ENCODE data around the gene LRRC8D.
"Not testable (repeated sequence)": the region's sequence is repeated elsewhere in the genome, so short reads cannot be mapped to it uniquely, and the experiment has no call there.

The LRRC8D gene

GRCh38 chr1:89911191-89911991 lies 90.6 kb downstream of the LRRC8D start:
- DNase-seq (ENCODE audit: low spot score) = no peak

- no peak for DNase-seq (ENCODE audit: low spot score)
These were observed 91.2 kb downstream of the LRRC8D start for GRCh38 chr1:89912073-89912472.

DNA sequence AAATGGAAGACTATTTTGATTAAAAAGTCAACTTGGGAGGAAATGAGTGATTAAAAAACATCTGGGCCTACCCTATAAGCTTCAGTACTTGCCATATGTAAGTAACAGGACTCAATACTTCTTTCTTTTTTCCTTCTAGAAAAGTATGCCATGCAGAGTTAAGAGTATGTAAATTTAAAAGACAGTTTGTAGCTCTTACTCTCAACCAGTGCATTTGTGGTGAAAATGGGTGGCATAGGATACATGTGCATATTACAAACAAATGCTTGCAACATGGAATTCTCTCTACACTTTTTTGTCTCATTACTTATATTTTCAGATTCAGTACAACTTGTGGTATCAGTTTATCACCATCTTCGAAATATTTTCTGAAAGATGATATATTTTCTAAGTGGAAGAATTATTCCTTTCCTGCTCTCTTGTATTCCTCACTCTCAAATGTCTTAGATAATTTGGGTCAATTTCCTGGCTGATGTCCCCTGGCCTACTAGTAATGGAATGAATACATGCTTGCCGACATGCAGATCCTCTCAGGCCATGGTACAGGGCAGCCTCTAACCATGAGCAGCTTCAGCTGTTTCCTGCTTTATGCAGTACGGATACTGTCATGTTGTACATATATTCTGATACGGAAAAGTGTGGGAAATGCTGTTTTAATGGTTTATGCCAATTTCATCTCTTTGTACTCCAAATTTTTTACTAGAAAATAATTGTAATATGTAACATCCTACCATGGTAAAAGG lies 92.7 kb downstream of the LRRC8D start:
- DNase-seq (ENCODE audit: low spot score) = no peak

- no peak for DNase-seq (ENCODE audit: low spot score)
These were observed 96.5 kb downstream of the LRRC8D start for GRCh38 chr1:89917353-89917752.

DNA sequence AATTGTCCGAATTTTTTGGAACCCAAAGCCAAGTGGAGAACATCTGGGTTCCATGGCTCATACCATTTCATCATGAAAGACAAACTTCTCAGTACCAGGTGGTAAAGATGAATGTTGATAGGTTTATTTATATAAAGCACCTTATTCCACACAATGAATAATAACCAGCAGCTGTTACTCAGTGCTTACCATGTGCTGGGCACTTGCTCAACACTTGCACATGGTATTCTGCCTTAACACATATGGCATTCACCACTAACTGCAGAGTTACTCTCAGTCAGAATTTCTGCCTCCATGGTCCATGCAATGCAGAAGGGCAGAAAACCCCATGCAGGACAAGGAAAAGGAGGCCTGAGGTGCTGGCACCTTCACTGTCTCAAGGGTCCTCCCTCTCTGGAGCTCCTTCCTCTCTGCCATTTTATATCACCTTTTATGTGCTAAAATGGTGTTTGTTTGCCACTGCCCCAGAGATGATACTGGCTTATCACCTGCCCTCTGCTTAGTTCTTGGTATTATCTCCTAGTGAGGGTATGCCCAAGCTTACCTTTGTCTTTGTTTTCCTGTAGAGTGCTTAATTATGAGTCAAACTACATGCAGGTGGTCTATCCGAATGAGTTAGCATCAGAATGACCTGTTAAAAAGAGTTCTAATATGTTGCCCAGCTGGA lies 97.4 kb downstream of the LRRC8D start:
- DNase-seq (ENCODE audit: low spot score) = no peak

DNA sequence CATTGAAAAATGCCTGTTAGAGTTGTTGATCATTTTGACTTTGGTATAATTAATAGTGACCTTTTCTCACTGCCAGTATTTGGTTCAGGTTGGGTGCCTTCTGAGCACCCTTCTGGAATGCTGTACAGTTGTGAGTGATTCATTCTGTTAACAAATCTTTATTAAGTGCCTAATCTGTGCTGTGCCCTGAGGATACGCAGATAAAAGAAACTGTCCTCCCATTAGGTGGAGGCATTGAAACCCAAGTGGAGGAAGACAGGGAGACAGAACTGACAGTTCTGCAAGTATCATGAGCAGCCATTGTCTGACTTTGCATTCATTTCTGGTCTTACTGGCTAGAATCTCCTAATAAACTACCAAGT lies 97.9 kb downstream of the LRRC8D start:
- DNase-seq (ENCODE audit: low spot score) = no peak

DNA sequence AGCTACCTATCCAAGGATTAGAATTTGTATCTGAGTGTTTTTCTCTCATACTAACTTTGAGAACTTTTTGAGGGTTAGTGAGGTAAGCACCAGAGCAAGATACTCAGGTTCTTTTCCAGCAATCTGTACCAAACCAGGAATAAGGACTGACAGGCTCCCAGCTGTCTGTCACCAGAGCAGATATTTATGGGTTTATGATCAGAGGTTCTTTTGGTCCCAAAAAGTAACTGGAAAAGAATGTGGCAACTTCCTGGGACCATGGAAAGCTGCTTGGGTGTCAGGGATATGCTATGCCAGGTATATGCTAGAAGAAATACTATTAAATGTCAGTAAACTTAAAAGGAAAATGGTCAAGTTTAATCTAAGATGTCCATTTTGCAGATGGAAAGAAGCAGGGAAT lies 98.3 kb downstream of the LRRC8D start:
- DNase-seq (ENCODE audit: low spot score) = no peak

DNA sequence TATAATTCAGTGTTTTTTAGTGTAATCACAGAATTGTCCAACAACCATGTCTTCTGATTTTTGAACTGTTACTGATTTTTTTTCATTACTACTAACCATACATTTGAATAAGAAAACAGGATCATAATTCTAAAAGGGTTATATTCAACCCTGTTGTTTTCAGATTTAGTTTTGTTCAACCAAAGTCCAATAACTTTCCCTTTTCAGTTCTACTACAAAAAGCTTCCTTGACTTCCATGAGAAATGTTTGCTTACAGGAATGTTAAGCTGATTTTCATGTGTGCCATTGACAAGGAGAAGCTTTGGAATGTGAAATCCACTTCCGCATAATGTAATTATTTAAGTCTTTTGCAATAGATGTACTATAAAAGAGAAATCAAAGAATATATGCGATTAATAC lies 102.1 kb downstream of the LRRC8D start:
- DNase-seq (ENCODE audit: low spot score) = no peak

- no peak for DNase-seq (ENCODE audit: low spot score)
These were observed 102.7 kb downstream of the LRRC8D start for GRCh38 chr1:89923517-89923916.

GRCh38 chr1:89924075-89924474 lies 103.2 kb downstream of the LRRC8D start:
- DNase-seq (ENCODE audit: low spot score) = not testable (repeated sequence)

- no peak for DNase-seq (ENCODE audit: low spot score)
These were observed 106.2 kb downstream of the LRRC8D start for GRCh38 chr1:89927049-89927448.

- DNase-seq (ENCODE audit: low spot score) = no peak
These were observed 106.6 kb downstream of the LRRC8D start for GRCh38 chr1:89927478-89927877.

DNA sequence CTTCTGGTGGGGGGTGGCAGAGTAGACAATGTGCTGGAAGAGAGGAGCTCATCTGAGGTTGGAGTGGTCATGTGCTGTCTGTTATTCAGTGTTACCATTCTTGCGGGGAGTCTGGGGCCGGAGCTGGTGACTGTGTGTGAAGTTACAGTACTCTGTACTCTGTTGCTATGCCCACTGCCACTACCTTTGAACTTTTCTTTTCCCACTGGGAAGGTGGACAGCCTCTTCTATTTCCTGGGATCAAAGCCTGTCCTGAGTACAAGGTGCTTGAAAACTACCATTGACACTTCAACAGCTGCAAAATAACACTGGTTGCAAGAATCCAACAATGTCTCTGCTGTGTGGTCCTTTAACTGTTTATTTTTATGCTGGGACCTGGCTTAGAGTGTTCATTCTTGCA lies 107.7 kb downstream of the LRRC8D start:
- DNase-seq (ENCODE audit: low spot score) = no peak

DNA sequence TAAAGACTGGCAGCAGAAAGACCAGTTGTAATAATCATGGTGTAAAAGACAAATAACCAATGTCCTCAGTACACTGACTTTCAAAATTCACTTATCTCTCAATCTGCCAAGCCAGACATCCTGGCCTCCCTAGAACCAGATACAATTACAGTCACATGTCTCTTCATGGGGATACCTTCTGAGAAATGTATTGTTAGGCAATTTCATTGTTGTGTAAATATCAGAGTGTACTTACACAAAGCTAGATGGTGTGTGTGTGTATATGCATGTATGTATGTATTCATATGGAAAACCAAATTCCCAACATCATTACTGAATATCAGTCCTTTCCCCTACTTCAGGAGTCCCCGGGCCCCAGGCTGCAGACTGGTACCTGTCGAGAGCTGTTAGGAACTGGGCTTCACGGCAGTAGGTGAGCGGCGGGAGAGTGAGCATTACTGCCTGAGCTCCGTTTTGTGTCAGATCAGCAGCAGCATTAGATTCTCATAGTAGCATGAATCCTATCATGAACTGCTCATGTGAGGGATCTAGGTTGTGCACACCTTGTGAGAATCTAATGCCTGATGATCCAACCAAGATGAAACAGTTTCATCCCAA lies 108.7 kb downstream of the LRRC8D start:
- peak; percentile 31 for DNase-seq (ENCODE audit: low spot score)

GRCh38 chr1:89930579-89930978 lies 109.7 kb downstream of the LRRC8D start:
- DNase-seq (ENCODE audit: low spot score) = no peak

- DNase-seq (ENCODE audit: low spot score) = no peak
These were observed 111.1 kb downstream of the LRRC8D start for GRCh38 chr1:89931964-89932363.

GRCh38 chr1:89932598-89933364 lies 111.9 kb downstream of the LRRC8D start:
- DNase-seq (ENCODE audit: low spot score) = no peak

DNA sequence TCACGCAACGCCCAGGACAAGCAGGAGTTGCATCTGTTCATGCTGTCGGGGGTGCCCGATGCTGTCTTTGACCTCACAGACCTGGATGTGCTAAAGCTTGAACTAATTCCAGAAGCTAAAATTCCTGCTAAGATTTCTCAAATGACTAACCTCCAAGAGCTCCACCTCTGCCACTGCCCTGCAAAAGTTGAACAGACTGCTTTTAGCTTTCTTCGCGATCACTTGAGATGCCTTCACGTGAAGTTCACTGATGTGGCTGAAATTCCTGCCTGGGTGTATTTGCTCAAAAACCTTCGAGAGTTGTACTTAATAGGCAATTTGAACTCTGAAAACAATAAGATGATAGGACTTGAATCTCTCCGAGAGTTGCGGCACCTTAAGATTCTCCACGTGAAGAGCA lies 113.6 kb downstream of the LRRC8D start:
- no peak for DNase-seq (ENCODE audit: low spot score)

- DNase-seq (ENCODE audit: low spot score) = no peak
These were observed 114.4 kb downstream of the LRRC8D start for GRCh38 chr1:89935235-89935634.

DNA sequence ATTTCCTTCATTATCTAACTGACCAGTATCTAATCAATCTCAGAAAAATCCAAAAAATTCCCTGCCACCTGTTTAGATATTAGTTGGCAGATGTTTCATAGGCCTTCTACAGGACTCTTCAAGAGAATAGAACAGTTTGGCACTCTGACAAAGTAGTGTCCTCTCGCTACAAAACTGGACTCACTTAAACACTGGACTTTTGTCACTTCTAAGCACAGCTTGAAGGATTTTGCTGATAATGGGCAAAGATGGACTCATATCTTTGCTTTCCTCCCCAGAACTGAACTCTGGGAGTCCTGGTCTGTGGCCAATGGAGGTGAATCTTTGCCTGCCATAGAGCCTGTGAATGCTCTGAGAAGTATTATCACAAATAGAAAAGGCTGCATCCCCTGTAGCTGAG lies 115.9 kb downstream of the LRRC8D start:
- DNase-seq (ENCODE audit: low spot score) = no peak

Measured in SK-N-DZ (cell line).